ENCODE measurements around the gene RECQL5. TPM values are rescaled to one million over a fixed set of nuclear protein-coding genes. Genes with fewer than 3 reads are reported as not detected.

The RECQL5 gene
- polyA plus RNA-seq, 1 donor from 2014 or later, result 9.6 TPM

DNA sequence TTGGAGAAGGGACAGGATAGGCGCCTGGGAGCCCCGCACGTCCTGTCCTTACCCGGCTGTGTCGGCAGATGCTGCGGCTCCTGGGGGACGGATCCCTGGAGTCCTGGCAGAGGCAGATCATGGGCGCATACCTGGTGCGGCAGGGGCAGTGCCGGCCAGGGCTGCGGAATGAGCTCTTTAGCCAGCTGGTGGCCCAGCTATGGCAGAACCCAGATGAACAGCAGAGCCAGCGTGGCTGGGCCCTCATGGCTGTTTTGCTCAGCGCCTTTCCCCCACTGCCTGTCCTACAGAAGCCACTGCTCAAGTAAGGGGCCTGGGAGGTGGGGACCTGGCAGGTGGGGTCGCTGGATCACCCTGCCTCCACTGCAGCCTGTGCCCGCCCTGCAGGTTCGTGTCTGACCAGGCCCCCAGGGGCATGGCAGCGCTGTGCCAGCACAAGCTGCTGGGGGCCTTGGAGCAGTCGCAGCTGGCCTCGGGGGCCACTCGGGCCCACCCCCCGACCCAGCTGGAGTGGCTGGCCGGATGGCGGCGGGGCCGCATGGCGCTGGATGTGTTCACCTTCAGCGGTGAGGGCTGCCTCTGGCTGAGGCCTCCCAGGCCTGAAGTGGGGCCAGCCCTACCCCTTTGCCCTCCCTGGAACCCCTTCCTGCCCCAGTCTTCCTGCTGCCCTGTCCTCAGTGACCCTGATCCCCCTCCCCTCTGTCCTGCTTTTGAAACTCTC lies 53.9 kb downstream of the RECQL5 start:
- no peaks in the 10 kb centered on the region for H3K27me3 ChIP-seq (ENCODE audit: insufficient read depth, low read depth, low read length)
- H3K9me2 ChIP-seq (ENCODE audit: insufficient read depth, low read length), result no peaks in the 10 kb centered on the region
- H3K36me3 ChIP-seq (ENCODE audit: insufficient read depth, low read length), result no peaks in the 10 kb centered on the region
- no peak overlapping the region for H3K9ac ChIP-seq (ENCODE audit: low read length)
- TF ChIP-seq MXI1 (conservative IDR thresholded peaks at IDR 0.05; ENCODE audit: poor library complexity, severe bottlenecking) (no peak), REST (IDR thresholded peaks at IDR 0.05; ENCODE audit: borderline replicate concordance) (no peak)
- no peaks in the 10 kb centered on the region for H4K20me1 ChIP-seq (ENCODE audit: insufficient read depth)
- no peak overlapping the region for H3K4me3 ChIP-seq (ENCODE audit: low read length)
- H3K79me2 ChIP-seq (replicated peaks; ENCODE audit: insufficient read depth, low read length), result no peaks in the 10 kb centered on the region
- no peak overlapping the region for H3K4me2 ChIP-seq (ENCODE audit: low read length)
- H2AFZ ChIP-seq (ENCODE audit: low read depth, low read length), result no peak overlapping the region
- no peak overlapping the region for H3K27ac ChIP-seq (ENCODE audit: low read length)
- H3F3A ChIP-seq (ENCODE audit: insufficient read depth, low read length, poor library complexity, severe bottlenecking), result no peaks in the 10 kb centered on the region
- H3K9me3 ChIP-seq (ENCODE audit: low read length), result no peaks in the 10 kb centered on the region

DNA sequence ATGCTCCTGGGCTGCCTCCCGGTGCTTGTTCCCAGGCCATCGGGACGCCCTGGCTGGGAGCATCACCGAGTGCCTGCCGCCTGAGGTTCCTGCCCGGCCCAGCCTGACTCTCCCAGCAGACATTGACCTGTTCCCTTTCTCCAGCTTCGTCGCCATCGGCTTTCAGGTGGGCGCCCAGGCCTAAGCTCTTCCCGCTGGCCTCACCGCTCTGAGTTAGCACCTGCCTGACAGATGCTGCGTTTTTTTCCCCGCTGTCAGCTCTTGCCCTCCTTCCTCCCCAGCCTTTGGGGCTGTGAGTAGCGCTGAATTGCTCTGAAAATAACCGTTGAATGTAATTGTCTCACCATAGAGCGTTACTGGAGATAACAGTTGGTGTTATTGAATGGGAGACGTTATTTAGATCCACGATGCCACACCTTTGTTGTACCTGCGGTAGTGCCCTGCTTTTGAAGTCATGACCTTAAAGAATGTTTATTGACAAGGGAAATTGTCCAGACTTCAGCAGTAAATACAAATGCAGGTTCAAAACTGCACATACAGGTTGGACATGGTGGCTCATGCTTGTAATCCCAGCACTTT lies 55.0 kb downstream of the RECQL5 start:
- Histone ChIP-seq H3K9me2 (ENCODE audit: insufficient read depth, low read length) (no peaks in the 10 kb centered on the region), H3K27me3 (ENCODE audit: insufficient read depth, low read depth, low read length) (no peaks in the 10 kb centered on the region), H3K9me3 (ENCODE audit: low read length) (no peaks in the 10 kb centered on the region), H3K9ac (ENCODE audit: low read length) (no peak overlapping the region), H2AFZ (ENCODE audit: low read depth, low read length) (no peak overlapping the region), H3K36me3 (ENCODE audit: insufficient read depth, low read length) (no peaks in the 10 kb centered on the region), H4K20me1 (ENCODE audit: insufficient read depth) (no peaks in the 10 kb centered on the region), H3K27ac (ENCODE audit: low read length) (no peak overlapping the region), H3K79me2 (replicated peaks; ENCODE audit: insufficient read depth, low read length) (no peaks in the 10 kb centered on the region), H3K4me2 (ENCODE audit: low read length) (no peak overlapping the region), H3F3A (ENCODE audit: insufficient read depth, low read length, poor library complexity, severe bottlenecking) (no peaks in the 10 kb centered on the region), H3K4me3 (ENCODE audit: low read length) (no peak overlapping the region)
- TF ChIP-seq RAD21 (conservative IDR thresholded peaks at IDR 0.05) (no peak), EZH2 (IDR thresholded peaks at IDR 0.05; ENCODE audit: borderline replicate concordance, insufficient read depth, low read length, poor library complexity, severe bottlenecking) (no peak), TAF1 (IDR thresholded peaks at IDR 0.05; ENCODE audit: low read depth) (no peak), MXI1 (conservative IDR thresholded peaks at IDR 0.05; ENCODE audit: poor library complexity, severe bottlenecking) (no peak), SMC3 (conservative IDR thresholded peaks at IDR 0.05; ENCODE audit: poor library complexity) (no peak), EP300 (conservative IDR thresholded peaks at IDR 0.05; ENCODE audit: poor library complexity, severe bottlenecking) (no peak), POLR2AphosphoS5 (IDR thresholded peaks at IDR 0.05) (no peak), CTCF (IDR thresholded peaks at IDR 0.05; ENCODE audit: poor library complexity, severe bottlenecking) (no peak), REST (IDR thresholded peaks at IDR 0.05; ENCODE audit: borderline replicate concordance) (no peak)

Data from neural cell (in vitro differentiated cells).